Activated CD4-positive, alpha-beta T cell treated with anti-CD3 and anti-CD28 coated beads, Interleukin-2, amount 10 ng/mL, durations not matched to agents 24 days and 14 days (primary cell): ENCODE measurements around the gene PLB1. TPM values are rescaled to one million over a fixed set of nuclear protein-coding genes. Genes with fewer than 3 reads are reported as not detected.

Experiments used
- DNase-seq: peaks from one replicate; pipeline ENCODE4 v3.0.0; 2022
- H3K27ac Mint-ChIP-seq: one replicate; pipeline ENCODE4 v1.8.0; 2022; ENCODE audit warnings: mild to moderate bottlenecking, mixed read lengths
- H3K27me3 Mint-ChIP-seq: one replicate; pipeline ENCODE4 v1.8.0; 2022; ENCODE audit warnings: mixed read lengths
- H3K36me3 Mint-ChIP-seq: one replicate; pipeline ENCODE4 v1.8.0; 2022; ENCODE audit warnings: low read depth, mild to moderate bottlenecking, mixed read lengths
- H3K4me1 Mint-ChIP-seq: one replicate; pipeline ENCODE4 v1.8.0; 2021; ENCODE audit warnings: mixed read lengths
- H3K4me3 Mint-ChIP-seq: one replicate; pipeline ENCODE4 v1.8.0; 2022; ENCODE audit warnings: mild to moderate bottlenecking, moderate library complexity, mixed read lengths
- H3K9me3 Mint-ChIP-seq: one replicate; pipeline ENCODE4 v1.8.0; 2021; ENCODE audit warnings: mixed read lengths
- intact Hi-C: fragments of 100-400 bp; cut with micrococcal nuclease; formaldehyde crosslinking; loops from one replicate; pipeline ENCODE4 v1.15.1; 2023
- total RNA-seq: library from RNA; stranded (reverse); gene quantifications from 2 replicates; pipeline ENCODE4 v1.2.3, GENCODE V29; 2022

Gene PLB1
- total RNA-seq, 1 donor from 2014 or later, result 0.63 TPM

DNA sequence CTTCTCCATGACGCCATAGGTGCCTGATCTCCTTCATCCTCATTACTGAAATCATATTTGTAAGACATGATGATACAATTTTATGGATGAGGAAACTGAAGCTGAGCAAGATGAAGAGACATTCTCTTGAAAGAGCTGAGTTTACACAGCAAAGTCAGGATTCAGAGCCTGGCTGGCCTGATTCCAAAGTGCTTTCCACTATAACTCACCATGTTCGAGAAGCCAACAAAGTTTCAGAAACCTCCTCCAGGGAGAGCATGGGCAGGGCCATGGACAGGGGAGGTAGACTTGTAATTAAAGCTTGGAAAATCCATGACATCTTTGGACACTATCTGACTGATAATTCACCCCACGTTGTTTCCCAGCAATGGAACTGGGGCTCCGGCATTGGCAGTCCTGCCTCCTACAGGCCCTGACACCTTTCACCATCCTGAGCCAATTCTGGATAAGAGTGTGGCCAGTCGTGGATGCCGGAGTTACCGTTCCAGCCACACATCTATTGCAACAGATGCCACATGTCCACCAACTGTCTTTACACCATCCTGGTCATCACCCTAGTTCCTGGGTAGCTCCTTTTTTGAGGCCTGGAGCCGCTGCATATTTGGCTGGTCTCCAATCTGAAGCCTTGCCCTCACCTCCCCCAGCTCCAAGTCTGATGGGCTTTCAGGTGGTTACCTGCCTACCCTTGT is 170.8 kb downstream of the PLB1 start:
- Mint-ChIP-seq H3K36me3 (no peaks in the 10 kb centered on the region), H3K4me3 (no peak overlapping the region), H3K27me3 (no peaks in the 10 kb centered on the region), H3K27ac (no peak overlapping the region), H3K9me3 (peaks cover 7% of the 10 kb centered on the region), H3K4me1 (peaks cover 5% of the 10 kb centered on the region)
- DNase-seq, result no peak
- intact Hi-C loops, result no loop called here

- Mint-ChIP-seq H3K4me3 (no peak overlapping the region), H3K4me1 (peaks cover 5% of the 10 kb centered on the region), H3K27me3 (no peaks in the 10 kb centered on the region), H3K9me3 (peaks cover 7% of the 10 kb centered on the region), H3K27ac (no peak overlapping the region), H3K36me3 (no peaks in the 10 kb centered on the region)
- no peak for DNase-seq
- intact Hi-C loops, result no loop called here
These were observed 171.4 kb downstream of the PLB1 start for GRCh38 chr2:28667261-28667660.

DNA sequence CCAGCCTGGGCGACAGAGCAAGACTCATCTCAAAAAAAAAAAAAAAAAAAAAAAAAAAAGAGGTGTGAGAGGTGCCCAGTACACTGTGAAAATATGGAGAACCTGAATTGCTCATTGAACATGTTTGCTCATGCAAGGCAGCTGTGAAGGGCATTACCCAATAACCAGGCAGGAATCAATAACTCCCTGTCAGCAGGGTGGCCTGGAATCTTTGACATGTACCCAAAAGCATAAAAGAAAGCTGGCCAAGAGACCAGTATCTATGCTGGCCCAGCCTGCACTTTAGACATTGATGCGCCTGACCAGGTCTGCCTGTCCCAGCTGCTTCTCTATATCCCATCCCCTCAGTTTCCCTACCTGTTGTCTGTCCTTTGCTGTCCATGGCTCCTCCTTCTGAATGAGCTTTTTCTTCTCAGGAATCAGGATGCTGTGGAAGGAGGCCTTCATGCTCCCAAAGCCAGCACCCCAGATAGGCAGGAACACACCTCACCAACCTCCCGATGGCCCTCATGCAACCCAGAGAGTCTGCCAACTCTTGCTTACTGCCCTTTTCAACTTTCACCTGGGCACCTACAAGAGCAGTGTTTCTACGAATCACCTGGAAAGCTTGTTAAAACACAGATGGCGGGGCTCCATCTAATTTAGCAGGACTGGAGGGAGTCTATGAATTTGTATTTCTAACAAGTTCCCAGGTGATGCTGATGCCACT is 172.4 kb downstream of the PLB1 start:
- H3K27ac Mint-ChIP-seq, result no peak overlapping the region
- no peak overlapping the region for H3K4me3 Mint-ChIP-seq
- intact Hi-C loops, result no loop called here
- H3K4me1 Mint-ChIP-seq, result peaks cover 5% of the 10 kb centered on the region
- no peak for DNase-seq
- peaks cover 7% of the 10 kb centered on the region for H3K9me3 Mint-ChIP-seq
- H3K27me3 Mint-ChIP-seq, result no peaks in the 10 kb centered on the region
- no peaks in the 10 kb centered on the region for H3K36me3 Mint-ChIP-seq

GRCh38 chr2:28668880-28669279 is 173.0 kb downstream of the PLB1 start:
- Mint-ChIP-seq H3K27me3 (no peaks in the 10 kb centered on the region), H3K27ac (no peak overlapping the region), H3K36me3 (no peaks in the 10 kb centered on the region), H3K9me3 (peaks cover 10% of the 10 kb centered on the region), H3K4me1 (peaks cover 5% of the 10 kb centered on the region), H3K4me3 (no peak overlapping the region)
- DNase-seq, result no peak
- intact Hi-C loops, result no loop called here

GRCh38 chr2:28670856-28671255 is 175.0 kb downstream of the PLB1 start:
- no peaks in the 10 kb centered on the region for H3K27me3 Mint-ChIP-seq
- no peak overlapping the region for H3K27ac Mint-ChIP-seq
- intact Hi-C loops, result no loop called here
- H3K36me3 Mint-ChIP-seq, result no peaks in the 10 kb centered on the region
- DNase-seq, result no peak
- peaks cover 16% of the 10 kb centered on the region for H3K9me3 Mint-ChIP-seq
- peaks cover 2% of the 10 kb centered on the region for H3K4me1 Mint-ChIP-seq
- H3K4me3 Mint-ChIP-seq, result no peak overlapping the region

- Mint-ChIP-seq H3K9me3 (peaks cover 16% of the 10 kb centered on the region), H3K36me3 (peaks cover 1% of the 10 kb centered on the region), H3K4me3 (no peak overlapping the region), H3K4me1 (peaks cover 10% of the 10 kb centered on the region), H3K27me3 (no peaks in the 10 kb centered on the region), H3K27ac (no peak overlapping the region)
- intact Hi-C loops, result no loop called here
- no peak for DNase-seq
These were observed 177.5 kb downstream of the PLB1 start for GRCh38 chr2:28673338-28673737.

- H3K36me3 Mint-ChIP-seq, result peaks cover 1% of the 10 kb centered on the region
- no peak overlapping the region for H3K4me3 Mint-ChIP-seq
- no peak for DNase-seq
- H3K27me3 Mint-ChIP-seq, result no peaks in the 10 kb centered on the region
- intact Hi-C loops, result no loop called here
- peaks cover 16% of the 10 kb centered on the region for H3K9me3 Mint-ChIP-seq
- no peak overlapping the region for H3K27ac Mint-ChIP-seq
- peaks cover 18% of the 10 kb centered on the region for H3K4me1 Mint-ChIP-seq
These were observed 178.3 kb downstream of the PLB1 start for GRCh38 chr2:28674062-28674712.

GRCh38 chr2:28674713-28675068 is 178.8 kb downstream of the PLB1 start:
- Mint-ChIP-seq H3K36me3 (peaks cover 1% of the 10 kb centered on the region), H3K9me3 (peaks cover 16% of the 10 kb centered on the region), H3K27me3 (no peaks in the 10 kb centered on the region), H3K27ac (no peak overlapping the region), H3K4me1 (peaks cover 22% of the 10 kb centered on the region), H3K4me3 (no peak overlapping the region)
- DNase-seq, result no peak
- intact Hi-C loops, result no loop called here

DNA sequence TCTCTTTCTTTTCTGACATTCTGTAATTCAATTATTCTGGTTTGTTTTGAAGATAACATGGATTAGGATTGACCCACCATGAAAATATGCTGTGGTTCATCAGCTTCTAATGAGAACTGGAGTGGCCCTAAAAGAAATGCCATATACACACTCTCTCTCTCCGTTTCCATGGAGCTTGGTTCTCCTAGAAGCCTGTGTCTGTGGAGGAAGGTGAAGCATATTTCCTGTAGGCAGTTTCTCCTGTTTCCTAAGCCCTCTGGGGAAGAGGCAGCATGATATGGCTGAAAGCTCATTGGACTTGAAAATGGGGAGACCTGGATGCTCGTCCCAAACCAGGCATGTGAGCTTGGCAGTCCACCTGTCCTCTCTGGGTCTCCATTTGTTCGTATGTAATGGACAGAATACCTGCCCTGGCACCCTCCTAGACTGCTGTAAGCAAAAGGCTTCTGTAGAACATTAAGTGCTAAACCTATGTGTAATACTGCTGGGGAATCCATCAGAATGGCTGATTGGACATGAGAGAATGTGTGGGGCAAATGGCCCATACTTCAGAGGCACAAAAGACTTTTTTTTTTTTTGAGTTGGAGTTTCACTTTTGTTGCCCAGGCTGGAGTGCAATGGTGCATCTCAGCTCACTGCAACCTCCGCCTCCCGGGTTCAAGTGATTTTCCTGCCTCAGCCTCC is 180.4 kb downstream of the PLB1 start:
- DNase-seq, result no peak
- Mint-ChIP-seq H3K9me3 (peaks cover 16% of the 10 kb centered on the region), H3K4me1 (peaks cover 31% of the 10 kb centered on the region), H3K36me3 (peaks cover 1% of the 10 kb centered on the region), H3K27ac (no peak overlapping the region), H3K4me3 (no peak overlapping the region), H3K27me3 (no peaks in the 10 kb centered on the region)
- intact Hi-C loops, result no loop called here

DNA sequence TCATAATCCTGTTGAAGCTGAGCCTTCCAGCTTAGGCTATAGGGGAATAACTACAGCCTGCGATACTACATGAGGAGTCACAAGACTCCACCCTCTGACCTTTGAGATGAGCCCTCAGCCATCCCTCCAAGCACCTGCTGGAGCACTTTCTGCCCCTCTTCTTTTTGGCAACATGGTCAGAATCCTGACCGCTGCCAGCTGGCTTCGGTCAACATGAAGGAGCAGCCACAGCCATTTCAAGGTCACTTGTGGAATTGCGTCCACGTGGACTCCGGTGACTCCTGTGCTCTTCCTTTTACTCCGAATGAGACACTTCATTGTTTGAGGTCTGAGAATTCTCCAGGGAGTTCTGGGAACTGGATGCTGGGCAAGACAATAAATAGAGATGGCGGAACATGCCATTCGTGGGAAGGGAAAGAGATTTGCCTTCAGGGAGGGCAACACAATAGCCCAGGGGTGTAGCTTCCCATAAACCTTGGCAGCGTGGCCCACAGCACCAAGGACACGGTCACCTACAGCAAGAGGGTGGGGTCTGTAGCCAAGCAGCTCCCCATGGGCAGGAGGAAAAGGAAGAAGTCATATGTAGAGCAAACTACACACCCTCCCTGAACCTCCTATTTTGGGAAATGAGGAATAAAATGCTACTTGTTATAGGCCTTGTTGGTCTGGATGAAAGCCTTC is 182.5 kb downstream of the PLB1 start:
- Mint-ChIP-seq H3K27ac (peak overlapping the region; percentile 73), H3K9me3 (peaks cover 16% of the 10 kb centered on the region), H3K36me3 (peaks cover 1% of the 10 kb centered on the region), H3K4me3 (no peak overlapping the region), H3K4me1 (peaks cover 43% of the 10 kb centered on the region), H3K27me3 (no peaks in the 10 kb centered on the region)
- intact Hi-C loops, result no loop called here
- no peak for DNase-seq

DNA sequence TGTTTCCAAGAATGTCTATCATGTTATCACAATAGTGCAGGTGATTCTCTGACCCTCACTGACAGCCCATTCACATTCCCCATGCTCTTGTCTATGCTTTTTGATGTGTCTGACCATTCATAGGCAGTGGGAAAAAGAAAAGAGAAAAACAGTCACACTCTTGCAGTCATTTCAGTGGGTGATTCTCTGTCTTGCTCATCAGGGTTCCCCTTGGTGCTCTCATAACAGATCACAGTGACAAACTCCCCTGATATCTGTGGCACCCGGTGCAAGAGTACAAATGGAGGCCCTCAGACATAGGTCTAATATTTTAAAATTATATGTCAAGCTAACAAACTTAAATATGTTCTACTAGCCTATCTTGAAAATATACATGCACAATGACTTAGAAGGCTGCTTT is 183.1 kb downstream of the PLB1 start:
- H3K9me3 Mint-ChIP-seq, result peaks cover 12% of the 10 kb centered on the region
- intact Hi-C loops, result loop anchor here (1.0 kb wide), 3 partner anchors 30 to 72 kb away; partner anchors contain the start of gene PPP1CB
- H3K4me3 Mint-ChIP-seq, result no peak overlapping the region
- DNase-seq, result peak; percentile 64
- H3K27ac Mint-ChIP-seq, result peak overlapping the region; percentile 73
- no peaks in the 10 kb centered on the region for H3K27me3 Mint-ChIP-seq
- H3K4me1 Mint-ChIP-seq, result peaks cover 43% of the 10 kb centered on the region
- peaks cover 1% of the 10 kb centered on the region for H3K36me3 Mint-ChIP-seq

GRCh38 chr2:28680657-28681056 is 184.8 kb downstream of the PLB1 start:
- Mint-ChIP-seq H3K4me3 (peak overlapping the region; percentile 73), H3K9me3 (peaks cover 6% of the 10 kb centered on the region), H3K27me3 (no peaks in the 10 kb centered on the region), H3K4me1 (peaks cover 57% of the 10 kb centered on the region), H3K36me3 (peaks cover 1% of the 10 kb centered on the region), H3K27ac (peak overlapping the region; percentile 97)
- DNase-seq, result peak; percentile 58
- intact Hi-C loops, result loop anchor here (1.0 kb wide), 2 partner anchors 55 to 86 kb away; no protein-coding TSS in a partner anchor

- intact Hi-C loops, result loop anchor here (1.0 kb wide), 2 partner anchors 56 to 87 kb away; no protein-coding TSS in a partner anchor
- no peaks in the 10 kb centered on the region for H3K27me3 Mint-ChIP-seq
- H3K36me3 Mint-ChIP-seq, result peaks cover 1% of the 10 kb centered on the region
- H3K4me1 Mint-ChIP-seq, result peaks cover 60% of the 10 kb centered on the region
- H3K4me3 Mint-ChIP-seq, result peak overlapping the region; percentile 73
- peak overlapping the region; percentile 97 for H3K27ac Mint-ChIP-seq
- DNase-seq, result peak; percentile 90
- peaks cover 9% of the 10 kb centered on the region for H3K9me3 Mint-ChIP-seq
These were observed 185.3 kb downstream of the PLB1 start for GRCh38 chr2:28681158-28681571.
